HG02943 (cell line): ENCODE data around the gene MAN1C1.

Source experiments
- ATAC-seq: cut with Tn5 transposase; IDR thresholded peaks from one replicate; pipeline ENCODE4 v1.9.1; 2021; ENCODE audit warnings: mild to moderate bottlenecking, low read depth, moderate library complexity; ENCODE audit not compliant: unreplicated experiment

The MAN1C1 gene

GRCh38 chr1:25808481-25809244 is 192.1 kb downstream of the MAN1C1 start:
- no peak for ATAC-seq

DNA sequence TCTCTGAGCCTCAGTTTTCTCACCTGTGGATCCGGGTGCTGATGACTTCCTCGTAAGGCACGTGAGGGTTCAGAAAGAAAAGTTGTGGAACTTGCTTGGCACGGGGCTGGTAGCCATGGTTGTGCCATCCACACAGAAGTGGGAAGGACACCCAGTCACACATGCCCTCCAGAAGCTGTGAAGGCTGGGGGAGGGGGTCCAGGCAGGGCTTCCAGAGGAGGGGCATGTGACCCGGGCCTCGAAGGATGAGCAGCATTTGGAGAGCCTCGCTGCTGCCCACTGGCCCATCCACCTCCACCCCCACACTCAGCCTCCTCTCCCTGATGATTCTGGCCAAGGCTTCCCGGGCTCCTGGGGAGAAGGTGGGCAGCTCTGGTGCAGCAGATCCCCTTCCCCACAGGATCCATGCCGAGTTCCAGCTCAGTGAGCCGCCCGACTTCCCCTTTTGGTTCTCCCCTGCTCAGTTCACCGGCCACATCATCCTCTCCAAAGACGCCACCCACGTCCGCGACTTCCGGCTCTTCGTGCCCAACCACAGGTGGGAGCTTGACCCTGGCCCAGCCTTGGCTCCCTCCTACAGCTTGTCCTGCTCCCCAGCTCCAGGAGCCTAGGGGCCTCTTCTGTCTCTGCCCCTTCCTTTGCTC is 192.8 kb downstream of the MAN1C1 start:
- no peak for ATAC-seq

DNA sequence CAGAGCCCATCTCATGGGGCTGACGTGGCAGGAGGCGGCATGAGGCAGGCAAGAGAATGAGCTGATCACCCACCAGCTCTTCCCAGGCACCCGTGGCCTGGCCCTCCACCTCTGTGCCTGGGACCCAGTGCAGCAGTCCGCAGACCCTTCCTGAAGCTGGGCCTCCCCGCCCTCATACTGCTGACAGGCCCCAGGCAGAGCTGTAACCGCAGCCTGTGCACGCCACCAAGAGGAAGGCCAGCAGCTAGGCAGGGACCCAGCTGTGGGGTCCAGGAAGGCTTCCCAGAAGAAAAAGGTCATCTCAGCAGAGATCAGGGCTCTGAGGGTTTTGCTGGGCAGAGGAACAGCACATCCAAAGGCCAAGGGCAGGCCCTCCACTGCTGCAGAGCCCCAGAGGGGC is 193.3 kb downstream of the MAN1C1 start:
- ATAC-seq: no peak

DNA sequence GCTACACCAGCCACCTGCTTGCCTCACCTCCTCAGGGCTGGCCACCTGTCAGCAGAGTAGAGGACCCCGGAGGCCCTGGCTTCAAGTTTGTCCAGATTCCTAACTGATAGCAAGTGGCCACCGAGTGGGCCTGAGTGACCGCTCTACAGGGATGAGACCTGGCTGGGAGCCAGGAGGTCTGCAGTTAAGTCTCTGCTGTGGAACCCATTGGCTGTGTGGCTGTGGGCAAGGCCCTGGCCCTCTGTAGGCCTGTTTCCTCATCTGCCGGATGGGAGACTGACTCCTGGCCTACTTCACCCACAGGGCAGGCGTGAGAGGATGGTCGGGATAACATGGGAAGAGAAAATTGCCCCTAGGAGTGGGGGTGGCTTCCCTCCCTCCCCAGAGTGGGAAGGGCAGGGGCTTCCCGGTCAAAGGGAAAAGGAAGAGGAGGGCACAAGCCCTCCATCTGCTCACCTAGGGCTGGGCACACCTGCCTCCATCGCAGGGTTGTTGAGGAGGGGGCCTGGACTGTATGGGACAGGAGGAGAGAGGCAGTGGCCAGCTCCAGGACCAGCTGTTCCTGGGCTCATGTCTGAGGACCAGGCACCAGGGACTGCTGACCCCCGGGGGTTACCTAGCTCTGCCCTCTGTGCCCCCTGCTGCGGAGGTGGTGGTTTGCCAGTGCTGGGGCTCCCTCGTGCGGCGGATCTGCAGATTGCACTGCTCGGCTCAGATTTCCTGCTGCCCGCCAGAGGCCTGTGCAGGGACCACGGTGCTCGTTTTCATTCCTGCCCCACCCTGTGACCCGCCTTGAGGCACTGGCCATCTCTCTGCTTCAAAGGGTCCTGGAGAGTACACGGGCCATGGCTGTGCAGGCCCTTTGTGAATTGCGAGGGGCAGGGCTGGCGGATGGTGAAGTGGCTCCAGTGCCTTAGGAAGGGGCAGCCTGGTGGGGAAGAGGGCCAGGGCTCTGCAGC is 194.0 kb downstream of the MAN1C1 start:
- ATAC-seq: no peak

DNA sequence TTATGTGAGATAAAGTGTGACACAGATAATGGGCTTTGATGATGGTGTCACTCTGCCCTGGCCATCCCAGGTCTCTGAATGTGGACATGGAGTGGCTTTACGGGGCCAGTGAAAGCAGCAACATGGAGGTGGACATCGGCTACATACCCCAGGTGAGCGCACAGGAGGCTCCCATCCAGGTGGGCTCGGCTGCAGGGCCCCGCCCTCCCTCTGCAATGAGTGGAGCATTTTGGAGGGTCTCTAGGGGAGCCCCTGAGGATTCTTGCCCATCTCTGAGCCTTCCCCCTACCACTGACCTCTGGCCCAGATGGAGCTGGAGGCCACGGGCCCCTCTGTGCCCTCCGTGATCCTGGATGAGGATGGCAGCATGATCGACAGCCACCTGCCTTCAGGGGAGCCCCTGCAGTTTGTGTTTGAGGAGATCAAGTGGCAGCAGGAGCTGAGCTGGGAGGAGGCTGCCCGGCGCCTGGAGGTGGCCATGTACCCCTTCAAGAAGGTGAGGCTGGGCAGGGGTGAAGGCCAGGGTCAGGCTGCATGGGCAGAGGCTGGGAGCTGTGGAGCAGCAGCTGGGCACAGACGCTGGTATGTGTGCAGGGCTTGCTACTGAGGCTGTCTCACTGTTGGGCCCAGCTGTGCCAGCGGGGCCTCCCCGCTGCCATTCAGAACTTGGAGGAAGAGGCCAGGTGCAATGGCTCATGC is 194.9 kb downstream of the MAN1C1 start:
- ATAC-seq: no peak

DNA sequence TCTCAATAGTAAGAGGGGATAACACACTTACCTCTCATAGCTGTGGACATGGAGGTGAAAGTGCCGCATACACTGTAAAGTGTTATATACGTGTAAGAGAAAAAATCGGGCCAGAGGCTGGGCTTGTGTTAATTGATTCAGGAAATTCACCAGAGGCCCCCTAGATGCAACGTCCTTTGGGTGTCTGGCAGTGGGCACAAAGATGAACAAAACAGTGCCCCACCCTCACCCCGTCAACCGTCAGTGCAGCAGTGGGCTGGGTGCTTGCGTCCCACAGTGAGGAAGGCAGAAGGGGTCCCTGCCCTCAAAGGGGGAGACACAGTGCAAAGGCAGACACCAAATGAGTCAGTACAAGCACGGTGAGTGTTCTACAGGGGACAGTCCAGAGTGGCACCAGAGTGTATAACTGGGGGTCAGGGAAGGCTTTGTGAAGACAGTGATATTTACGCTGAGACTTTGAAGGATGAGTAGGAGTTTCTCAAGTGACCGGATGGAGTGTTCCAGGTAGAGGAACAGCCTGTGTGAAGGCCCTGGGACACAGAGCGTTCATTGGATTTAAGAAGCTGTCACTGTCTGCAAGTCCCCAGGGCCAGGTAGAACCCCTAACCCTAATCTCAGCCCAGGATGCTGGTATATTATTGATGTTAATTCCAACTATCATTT is 196.6 kb downstream of the MAN1C1 start:
- ATAC-seq: no peak

GRCh38 chr1:25813734-25814471 is 197.3 kb downstream of the MAN1C1 start:
- no peak for ATAC-seq

DNA sequence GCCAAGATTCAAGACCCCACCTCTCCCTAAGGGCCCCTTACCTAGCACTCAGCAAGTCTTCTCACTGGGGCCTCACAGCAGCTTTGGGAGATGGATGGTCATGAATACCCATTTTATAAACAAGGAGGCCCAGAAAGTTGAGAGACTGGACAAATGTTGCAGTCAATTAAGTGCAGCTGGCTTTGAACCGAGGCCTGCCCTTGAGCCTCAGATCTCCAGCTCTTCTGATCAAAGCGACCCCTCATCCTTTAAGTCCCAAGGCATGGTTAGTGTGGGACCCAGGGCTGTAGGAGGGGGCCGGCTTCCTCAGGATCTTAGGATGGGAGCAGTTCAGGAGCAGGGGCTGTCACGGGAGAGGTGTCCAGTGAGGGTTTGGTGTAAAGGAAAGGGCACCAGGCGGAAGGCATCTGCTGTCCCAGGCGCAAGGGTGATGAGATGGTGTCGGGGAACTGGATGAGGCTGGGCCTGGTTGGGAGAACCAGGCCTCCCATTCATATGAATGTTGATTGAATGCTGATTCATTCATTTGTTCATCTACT is 198.0 kb downstream of the MAN1C1 start:
- ATAC-seq: no peak

- ATAC-seq: no peak
Measured at GRCh38 chr1:25815208-25816111, 198.9 kb downstream of the MAN1C1 start.

GRCh38 chr1:25816112-25816718 is 199.6 kb downstream of the MAN1C1 start:
- ATAC-seq: no peak

GRCh38 chr1:25817840-25818501 is 201.4 kb downstream of the MAN1C1 start:
- ATAC-seq: no peak

- no peak for ATAC-seq
Measured at GRCh38 chr1:25818569-25818968, 202.0 kb downstream of the MAN1C1 start.

DNA sequence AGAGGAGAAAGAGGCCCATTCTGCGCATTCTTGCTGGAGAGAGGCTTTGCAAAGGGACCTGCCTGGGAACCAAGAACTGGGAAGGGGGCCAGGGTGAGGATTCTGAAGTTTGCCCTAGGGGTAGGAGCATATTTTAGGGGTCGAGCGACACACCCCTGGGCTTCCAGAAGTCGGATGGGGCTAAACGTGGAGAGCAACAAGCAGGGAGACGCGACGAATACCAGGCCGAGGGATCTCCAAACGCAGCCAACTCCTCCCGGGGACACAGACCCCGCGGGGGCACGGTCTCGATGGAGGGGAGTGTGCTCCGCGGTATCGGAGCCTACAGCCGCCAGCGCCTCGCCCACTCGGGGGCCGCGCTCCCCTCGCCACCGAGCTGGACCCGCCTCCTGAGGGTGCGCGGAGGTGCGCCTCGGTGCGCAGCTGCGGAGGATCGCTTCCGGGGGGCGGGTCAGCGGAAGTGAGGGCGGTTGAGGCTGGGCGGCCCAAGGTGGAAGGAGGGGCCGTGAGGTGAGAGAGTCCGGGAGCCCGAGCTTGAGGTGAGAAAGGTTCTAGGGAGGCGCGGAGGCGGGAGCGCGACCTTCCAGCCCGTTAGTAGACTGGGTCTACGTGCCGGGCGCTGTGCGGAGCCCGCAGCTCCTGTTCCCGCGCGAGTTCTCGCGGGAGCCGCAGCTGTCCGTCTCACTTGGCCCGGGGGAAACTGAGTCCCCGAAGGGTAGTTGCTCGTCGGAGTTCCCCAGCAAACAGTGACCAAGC is 203.1 kb downstream of the MAN1C1 start, which contains the start of gene MTFR1L:
Gene MTFR1L (plus strand): TSS at position 464 of the 756 bp plus-strand sequence. CDS start 3,151 bp downstream, outside the sequence.
- peak; percentile 87 for ATAC-seq

DNA sequence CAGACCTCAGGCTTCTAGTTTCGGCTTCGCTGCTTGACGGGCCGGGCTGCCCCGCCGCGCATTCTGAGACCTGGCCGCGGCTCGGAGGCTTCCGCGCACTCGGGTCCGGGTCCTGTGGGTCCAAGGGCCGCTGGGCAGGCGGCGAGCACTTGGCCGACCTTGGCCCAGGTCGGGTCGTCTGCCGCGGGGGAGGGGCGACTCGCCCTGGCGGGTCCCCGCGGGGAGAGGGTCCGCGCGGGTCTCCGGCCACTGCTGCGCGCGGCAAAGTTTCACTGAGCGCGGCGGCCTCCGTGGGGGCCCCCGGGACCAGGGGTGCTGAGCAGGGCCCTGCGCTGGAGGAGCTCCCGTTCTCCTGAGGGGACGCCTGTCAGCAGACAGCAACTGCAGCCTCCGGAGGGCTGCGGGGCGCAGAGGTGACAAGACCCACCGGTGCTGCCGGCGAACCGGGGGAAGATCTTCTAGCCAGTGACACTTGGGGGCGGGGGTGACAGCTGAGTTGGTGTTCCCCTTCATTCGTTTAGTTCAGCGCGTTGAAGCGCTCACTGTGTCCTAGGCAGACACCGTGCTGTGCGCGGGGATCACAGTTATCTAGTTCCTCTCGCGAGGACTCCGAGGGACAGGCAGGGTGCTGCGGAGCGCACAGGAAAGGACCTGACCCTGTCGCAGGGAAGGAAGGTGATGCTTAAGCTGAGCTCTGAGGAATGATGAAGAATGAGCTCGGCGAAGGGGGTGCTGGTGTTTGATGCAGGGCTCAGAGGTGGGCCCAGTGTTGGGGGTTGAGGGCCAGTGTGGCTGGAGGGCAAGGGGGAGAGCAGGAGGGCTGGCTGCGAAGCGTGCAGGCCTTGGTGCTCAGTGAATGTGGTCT is 203.9 kb downstream of the MAN1C1 start:
- ATAC-seq: peak; percentile 32

- no peak for ATAC-seq
Measured at GRCh38 chr1:25821112-25821476, 204.5 kb downstream of the MAN1C1 start.
